H1 (cell line): ENCODE measurements around the gene STX18. TPM values are rescaled to one million over a fixed set of nuclear protein-coding genes. Genes with fewer than 3 reads are reported as not detected.

Experiments used
- CTCF ChIA-PET: fragments of 300-600 bp; sonication (Branson Sonifier 250); formaldehyde crosslinking; loops from one replicate; lab custom pipeline; 2021; ENCODE audit not compliant: partially characterized antibody; lab: Charles Lee
- POLR2A ChIA-PET: fragments of 300-600 bp; sonication (Branson Sonifier 250); formaldehyde crosslinking; loops from one replicate; lab custom pipeline; 2021; ENCODE audit warnings: inconsistent platforms; ENCODE audit not compliant: partially characterized antibody; lab: Charles Lee
- DNase-seq, 2 experiments: peaks; one replicate each; pipeline versions ENCODE4 v3.0.0 to v3.0.0-alpha.2; 2010 to 2022; ENCODE audit warnings: low spot score in 2 of 2, low read depth in 1 of 2, mixed read lengths in 1 of 2
- FAIRE-seq: peaks from 2 replicates; lab custom pipeline; 2011; peaks lifted over from hg19 to GRCh38; lab: Jason Lieb, UNC
- H2AFZ ChIP-seq: 2 replicates; pipeline ENCODE4 v1.8.1; 2012; ENCODE audit warnings: low read length, inconsistent platforms
- H2AK5ac ChIP-seq: 2 replicates; pipeline ENCODE4 v1.6.1; 2013; ENCODE audit warnings: low read depth, low read length
- H2BK120ac ChIP-seq: replicated peaks from 2 replicates; pipeline ENCODE3; 2013; ENCODE audit warnings: low read depth, low read length, inconsistent platforms
- H2BK12ac ChIP-seq: 2 replicates; pipeline ENCODE4 v1.6.1; 2013; ENCODE audit warnings: low read depth, low read length
- H2BK15ac ChIP-seq: 2 replicates; pipeline ENCODE4 v1.6.1; 2013; ENCODE audit warnings: low read length
- H2BK20ac ChIP-seq: 2 replicates; pipeline ENCODE4 v1.6.1; 2013; ENCODE audit warnings: low read length
- H2BK5ac ChIP-seq: 2 replicates; pipeline ENCODE4 v1.6.1; 2013; ENCODE audit warnings: low read depth, low read length
- H3K14ac ChIP-seq: 2 replicates; pipeline ENCODE4 v1.6.1; 2013; ENCODE audit warnings: inconsistent platforms; ENCODE audit not compliant: insufficient read length
- H3K18ac ChIP-seq: 2 replicates; pipeline ENCODE4 v1.6.1; 2013; ENCODE audit warnings: low read length; ENCODE audit errors: extremely low read depth
- H3K23ac ChIP-seq: 2 replicates; pipeline ENCODE4 v1.6.1; 2013; ENCODE audit warnings: inconsistent platforms; ENCODE audit not compliant: insufficient read length
- H3K23me2 ChIP-seq: 2 replicates; pipeline ENCODE4 v1.6.1; 2013; ENCODE audit warnings: low read depth, low read length
- H3K27ac ChIP-seq: 2 replicates; pipeline ENCODE4 v1.6.1; 2011; ENCODE audit warnings: low read depth, low read length, inconsistent platforms
- H3K27me3 ChIP-seq, 4 experiments: replicated peaks in 1 of 4; 1 replicate in 1 of 4; 2 replicates in 3 of 4; pipeline versions ENCODE4 v1.6.1 to v1.8.1; 2011 to 2013; ENCODE audit warnings: low read length in 3 of 4, mild to moderate bottlenecking in 3 of 4, inconsistent platforms in 2 of 4, mixed read lengths in 2 of 4, moderate library complexity in 1 of 4; ENCODE audit not compliant: control insufficient read depth in 3 of 4, insufficient read depth in 3 of 4; ENCODE audit errors: extremely low read depth in 1 of 4
- H3K36me3 ChIP-seq, 4 experiments: 2 replicates each; pipeline versions ENCODE4 v1.6.1 to v1.8.1; 2011 to 2013; ENCODE audit warnings: mild to moderate bottlenecking in 4 of 4, low read length in 3 of 4, moderate library complexity in 2 of 4, control low read depth in 1 of 4, inconsistent platforms in 1 of 4; ENCODE audit not compliant: insufficient read depth in 4 of 4, control insufficient read depth in 2 of 4
- H3K4ac ChIP-seq: replicated peaks from 2 replicates; pipeline ENCODE3; 2013; ENCODE audit warnings: low read length, low read depth, mixed read lengths, inconsistent platforms; ENCODE audit not compliant: insufficient read length
- H3K4me1 ChIP-seq, 4 experiments: replicated peaks in 1 of 4; 1 replicate in 1 of 4; 2 replicates in 3 of 4; pipeline versions ENCODE4 v1.6.1 to v1.8.1; 2011 to 2013; ENCODE audit warnings: low read length in 3 of 4, inconsistent platforms in 2 of 4, mixed read lengths in 1 of 4; ENCODE audit not compliant: insufficient read depth in 4 of 4, control insufficient read depth in 3 of 4
- H3K4me2 ChIP-seq, 2 experiments: 2 replicates each; pipeline versions ENCODE4 v1.6.1 to v1.8.1; 2011 to 2013; ENCODE audit warnings: low read depth in 2 of 2, low read length in 2 of 2, control low read depth in 1 of 2, inconsistent platforms in 1 of 2, mild to moderate bottlenecking in 1 of 2; ENCODE audit not compliant: insufficient read depth in 1 of 2
- H3K4me3 ChIP-seq, 4 experiments: fragments of 200-600, 300-600 bp in 1 of 4; sonication (generic), shearing (Covaris generic), sonication (Bioruptor Twin) in 1 of 4; 2 replicates each; pipeline versions ENCODE4 v1.5.1 to v1.8.1; 2011 to 2016; ENCODE audit warnings: low read length in 4 of 4, low read depth in 3 of 4, control low read depth in 2 of 4, inconsistent platforms in 2 of 4, mild to moderate bottlenecking in 2 of 4, mixed read lengths in 1 of 4, moderate library complexity in 1 of 4; ENCODE audit not compliant: insufficient read depth in 2 of 4; ENCODE audit errors: extremely low read depth in 1 of 4
- H3K56ac ChIP-seq: replicated peaks from 2 replicates; pipeline ENCODE3; 2013; ENCODE audit warnings: low read depth, mild to moderate bottlenecking, mixed read lengths, low read length, inconsistent platforms; ENCODE audit not compliant: insufficient read length
- H3K79me1 ChIP-seq: 2 replicates; pipeline ENCODE4 v1.6.1; 2013; ENCODE audit warnings: low read depth, low read length, control low read depth
- H3K79me2 ChIP-seq, 2 experiments: 2 replicates each; pipeline versions ENCODE4 v1.6.1 to v1.8.1; 2012 to 2013; ENCODE audit warnings: low read length in 2 of 2, mild to moderate bottlenecking in 2 of 2, inconsistent platforms in 1 of 2; ENCODE audit not compliant: insufficient read depth in 2 of 2, control insufficient read depth in 1 of 2
- H3K9ac ChIP-seq, 4 experiments: replicated peaks in 1 of 4; 1 replicate in 1 of 4; 2 replicates in 3 of 4; pipeline versions ENCODE4 v1.6.1 to v1.8.1; 2011 to 2013; ENCODE audit warnings: low read depth in 3 of 4, low read length in 3 of 4, control low read depth in 2 of 4, mild to moderate bottlenecking in 2 of 4, moderate library complexity in 2 of 4, inconsistent platforms in 1 of 4; ENCODE audit errors: extremely low read depth in 1 of 4
- H3K9me3 ChIP-seq, 2 experiments: 2 replicates each; pipeline versions ENCODE4 v1.6.1 to v1.8.1; 2012 to 2013; ENCODE audit warnings: mild to moderate bottlenecking in 2 of 2, moderate library complexity in 2 of 2, control low read depth in 1 of 2, inconsistent platforms in 1 of 2, low read depth in 1 of 2, low read length in 1 of 2, mixed read lengths in 1 of 2; ENCODE audit not compliant: insufficient read depth in 2 of 2
- H4K20me1 ChIP-seq, 2 experiments: replicated peaks in 1 of 2; 2 replicates each; pipeline versions ENCODE3 to v1.8.1; 2011 to 2013; ENCODE audit warnings: inconsistent platforms in 2 of 2, low read length in 2 of 2, mild to moderate bottlenecking in 1 of 2; ENCODE audit not compliant: insufficient read depth in 2 of 2, control insufficient read depth in 1 of 2
- H4K5ac ChIP-seq: 2 replicates; pipeline ENCODE4 v1.6.1; 2013; ENCODE audit warnings: low read length, low read depth, mixed read lengths, inconsistent platforms; ENCODE audit not compliant: insufficient read length
- H4K8ac ChIP-seq: 2 replicates; pipeline ENCODE4 v1.8.0; 2013; ENCODE audit warnings: mild to moderate bottlenecking, moderate library complexity, low read length, inconsistent platforms; ENCODE audit not compliant: insufficient read depth; ENCODE audit errors: extremely low read depth
- H4K91ac ChIP-seq: replicated peaks from 2 replicates; pipeline ENCODE3; 2013; ENCODE audit warnings: low read length, mixed read lengths, inconsistent platforms; ENCODE audit not compliant: insufficient read length
- CEBPB ChIP-seq: IDR thresholded peaks from 2 replicates; pipeline ENCODE4 v1.6.1; 2012; ENCODE audit warnings: low read depth, low read length
- EZH2 ChIP-seq: fragments of 200-600 bp; sonication (generic); IDR thresholded peaks from 2 replicates; pipeline ENCODE4 v1.7.1; 2012; ENCODE audit warnings: low read depth, mild to moderate bottlenecking, moderate library complexity, low read length, inconsistent platforms; ENCODE audit not compliant: severe bottlenecking
- POLR2AphosphoS5 ChIP-seq: IDR thresholded peaks from 2 replicates; pipeline ENCODE4 v1.6.1; 2011; ENCODE audit warnings: low read depth, low read length
- RXRA ChIP-seq: IDR thresholded peaks from 2 replicates; pipeline ENCODE4 v1.6.1; 2011; ENCODE audit warnings: low read depth, mild to moderate bottlenecking, low read length, moderate library complexity; ENCODE audit not compliant: insufficient read depth
- WGBS, 2 experiments: shearing (Covaris generic) in 1 of 2; methylation state at CpG; one replicate each; pipeline versions ENCODE4 v1.1.6 to v1.1.7; 2013 to 2015; ENCODE audit warnings: low lambda C conversion rate in 2 of 2, mixed read lengths in 2 of 2, inconsistent platforms in 1 of 2, low coverage in 1 of 2, missing lambda C conversion rate in 1 of 2; ENCODE audit not compliant: insufficient replicate concordance in 2 of 2, insufficient coverage in 1 of 2, insufficient read length in 1 of 2; ENCODE audit errors: extremely low coverage in 1 of 2, missing lambda C conversion rate in 1 of 2; 5-methylcytosine and 5-hydroxymethylcytosine counted together
- polyA plus RNA-seq, 7 experiments: library from polyadenylated mRNA; depleted of rRNA in 3 of 7; stranded (reverse) in 5 of 7; unstranded in 2 of 7; fragments of >200 nt in 5 of 7; fragments of 200-250 nt in 2 of 7; gene quantifications; 1 replicate in 5 of 7; 2 replicates in 1 of 7; 4 replicates in 1 of 7; pipeline versions ENCODE4 v1.2.1 to v1.2.3, GENCODE V29; 2011 to 2013; ENCODE audit warnings: missing spikeins in 2 of 7, mixed read lengths in 2 of 7
- total RNA-seq: library from RNA; stranded (reverse); fragmentation: NEBNext Ultra II Directional; extraction: Animal tissue kit (Norgen Biotek cat#: 25700); gene quantifications from 2 replicates; pipeline ENCODE4 v1.2.1, GENCODE V29; 2021

Gene STX18
- total and polyA plus RNA-seq, 2 of the 8 experiments (the other 6 are each of a cell fraction or from before 2014, with no cell fraction given), result 14.6 to 18.3 TPM

DNA sequence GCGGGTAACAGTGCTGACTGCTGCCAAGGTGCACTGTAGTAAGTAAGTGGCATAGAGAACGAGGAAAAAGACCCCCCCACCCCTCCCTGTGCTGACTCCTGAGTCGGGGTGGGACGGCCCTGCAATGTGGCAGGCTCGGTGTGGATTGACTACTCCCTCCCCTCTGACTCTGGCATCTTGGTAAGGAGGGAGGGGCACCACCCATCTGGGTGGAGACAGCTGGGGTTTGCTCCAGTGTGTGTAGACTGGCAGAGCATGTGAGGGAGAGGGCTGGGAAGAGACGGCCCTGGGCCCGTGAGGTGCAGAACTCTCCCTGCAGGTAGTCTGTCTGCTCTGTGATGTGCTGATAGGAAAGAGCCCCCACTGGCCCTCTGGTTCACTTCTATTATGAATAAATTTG is 124.0 kb downstream of the STX18 start:
- H3K9ac ChIP-seq, result no peak overlapping the region
- no peak overlapping the region for H2AFZ ChIP-seq
- no peaks in the 10 kb centered on the region for H3K23me2 ChIP-seq
- peaks cover 4% of the 10 kb centered on the region in 2 experiments; a peak in 2 of 4 replicates for H3K9me3 ChIP-seq
- no peak overlapping the region for H2BK12ac ChIP-seq
- peaks cover 3 to 19% (median 13%) of the 10 kb centered on the region in 4 experiments; a peak in 6 of 8 replicates for H3K36me3 ChIP-seq
- no peak overlapping the region for H3K56ac ChIP-seq
- CTCF ChIA-PET, result interaction anchor here (0.6 to 1.8 kb wide), 7 partner anchors 8 to 37 kb away, joined by 3 to 8 read pairs (median 4); no protein-coding TSS in a partner anchor
- no peak overlapping the region for H2AK5ac ChIP-seq
- H2BK120ac ChIP-seq, result no peak overlapping the region
- H3K27me3 ChIP-seq, result no peaks in the 10 kb centered on the region
- H3K79me1 ChIP-seq, result no peaks in the 10 kb centered on the region; the same call in 1 of the 2 replicates
- peaks cover 0 to 2% (median under 1%) of the 10 kb centered on the region in 4 experiments; a peak in 4 of 7 replicates for H3K4me1 ChIP-seq
- H4K5ac ChIP-seq, result no peak overlapping the region
- H3K4me2 ChIP-seq, result no peak overlapping the region
- no peak overlapping the region for H4K91ac ChIP-seq
- H3K4me3 ChIP-seq, result no peak overlapping the region
- FAIRE-seq (no peak), DNase-seq (no peak)
- H3K14ac ChIP-seq, result no peak overlapping the region
- H3K18ac ChIP-seq, result no peak overlapping the region
- no peak overlapping the region for H2BK15ac ChIP-seq
- peaks cover 0 to 3% of the 10 kb centered on the region in 2 experiments for H4K20me1 ChIP-seq
- no peak overlapping the region for H2BK5ac ChIP-seq
- no peak overlapping the region for H3K4ac ChIP-seq
- no peak overlapping the region for H2BK20ac ChIP-seq
- POLR2A ChIA-PET, result interaction anchor here (0.6 kb wide), 1 partner anchor 457 kb away, joined by 3 read pairs; no protein-coding TSS in a partner anchor
- 89% methylated on average over 3 of the region's 7 CpGs; no CpG with 5 or more reads in 1 of the 2 experiments for WGBS, 2 experiments
- TF ChIP-seq POLR2AphosphoS5 (no peak), CEBPB (no peak), RXRA (no peak), EZH2 (no peak)
- H3K79me2 ChIP-seq, result no peaks in the 10 kb centered on the region
- H3K27ac ChIP-seq, result no peak overlapping the region
- H4K8ac ChIP-seq, result no peak overlapping the region
- H3K23ac ChIP-seq, result no peak overlapping the region
